T-helper 2 cell treated with Interferon-gamma antibody and Interleukin-4, amounts not matched to agents 100 ng/mL and 5 ng/mL, for 36 hours (primary cell): ENCODE measurements around the gene DTNBP1. TPM values are rescaled to one million over a fixed set of nuclear protein-coding genes. Genes with fewer than 3 reads are reported as not detected.

Source experiments
- intact Hi-C: fragments of 100-400 bp; cut with micrococcal nuclease; formaldehyde crosslinking; loops from one replicate; pipeline ENCODE4 v1.15.1; 2023
- total RNA-seq: library from RNA; stranded (reverse); gene quantifications from 2 replicates; pipeline ENCODE4 v1.2.3, GENCODE V29; 2022

The DTNBP1 gene, protein sequence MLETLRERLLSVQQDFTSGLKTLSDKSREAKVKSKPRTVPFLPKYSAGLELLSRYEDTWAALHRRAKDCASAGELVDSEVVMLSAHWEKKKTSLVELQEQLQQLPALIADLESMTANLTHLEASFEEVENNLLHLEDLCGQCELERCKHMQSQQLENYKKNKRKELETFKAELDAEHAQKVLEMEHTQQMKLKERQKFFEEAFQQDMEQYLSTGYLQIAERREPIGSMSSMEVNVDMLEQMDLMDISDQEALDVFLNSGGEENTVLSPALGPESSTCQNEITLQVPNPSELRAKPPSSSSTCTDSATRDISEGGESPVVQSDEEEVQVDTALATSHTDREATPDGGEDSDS
- total RNA-seq, result 23.3 and 25.3 TPM in 2 replicates

DNA sequence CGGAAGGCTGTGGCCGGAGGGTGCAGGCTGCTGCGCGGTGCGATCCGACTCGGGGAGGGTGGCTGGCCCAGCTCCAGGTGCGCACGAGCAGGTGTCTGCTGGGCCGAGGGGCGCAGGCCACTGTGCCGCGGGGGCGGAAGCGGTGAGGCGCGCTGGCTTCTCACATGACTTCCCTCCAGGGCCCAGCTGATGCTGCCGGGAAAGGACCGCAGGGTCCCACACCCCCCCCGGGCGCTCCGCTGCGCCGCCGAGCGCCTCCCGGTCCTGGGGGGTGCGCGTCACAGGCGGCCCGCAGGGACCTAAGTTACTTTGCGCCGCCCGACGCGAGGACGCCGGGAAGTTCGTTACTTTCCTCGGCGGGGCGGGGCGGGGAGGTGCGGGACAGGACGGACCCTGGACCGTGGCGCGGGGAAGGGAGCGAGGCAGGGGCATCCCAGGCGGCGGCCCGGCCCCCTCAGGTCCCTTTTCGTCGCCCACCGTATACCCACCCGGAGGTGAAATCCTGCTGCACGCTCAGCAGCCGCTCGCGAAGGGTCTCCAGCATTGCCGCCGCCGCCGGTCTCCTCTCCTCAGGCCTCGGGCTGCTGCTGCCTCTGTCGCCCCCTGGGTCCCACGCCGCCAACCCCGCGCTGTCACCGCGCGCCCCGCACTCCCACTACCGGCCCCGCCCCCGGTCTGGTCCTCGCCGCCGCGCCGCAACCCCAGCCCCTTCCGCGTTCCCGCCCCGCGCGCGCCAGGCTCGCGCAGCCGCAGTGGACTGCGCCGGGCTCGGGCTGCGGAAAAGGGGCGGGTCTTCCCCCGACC is at the start of gene DTNBP1:
TSS of gene DTNBP1 (minus strand) at position 703 of the 804 bp plus-strand sequence. CDS start at position 544, 159 bp downstream.
- intact Hi-C loops, result loop anchor here (1.0 to 5.0 kb wide), 3 partner anchors 29 to 1850 kb away; partner anchors contain the start of genes MCUR1 and MYLIP

DNA sequence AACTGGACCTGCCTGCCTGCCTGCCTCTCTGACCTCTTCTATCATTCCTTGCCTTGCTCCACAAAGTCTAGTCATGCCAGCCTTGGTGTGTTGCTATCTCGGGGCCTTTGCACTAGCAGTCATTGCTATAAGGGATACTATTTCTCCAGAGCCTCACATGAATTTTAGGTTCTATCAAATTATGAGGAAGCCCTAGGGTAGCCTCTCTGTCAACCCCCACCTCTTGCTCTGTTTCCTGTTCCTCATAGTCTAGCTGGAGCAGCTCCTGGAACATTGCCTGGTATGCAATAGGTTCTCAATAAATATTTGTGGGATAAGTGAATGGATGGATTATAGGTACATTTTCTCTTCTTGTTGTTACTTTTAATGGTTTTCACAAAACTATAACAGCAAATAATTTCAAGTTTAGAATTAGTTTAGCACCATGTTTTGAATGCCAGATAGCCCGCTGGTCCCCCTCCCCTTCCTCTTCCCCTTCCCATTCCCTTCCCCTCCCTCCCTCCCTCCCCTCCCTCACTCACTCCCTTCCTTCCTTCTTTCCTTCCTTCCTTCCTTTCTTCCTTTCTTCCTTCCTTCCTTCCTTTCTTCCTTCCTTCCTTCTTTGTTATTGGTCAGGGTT is 46.9 kb upstream of the DTNBP1 start:
- intact Hi-C loops, result no loop called here

DNA sequence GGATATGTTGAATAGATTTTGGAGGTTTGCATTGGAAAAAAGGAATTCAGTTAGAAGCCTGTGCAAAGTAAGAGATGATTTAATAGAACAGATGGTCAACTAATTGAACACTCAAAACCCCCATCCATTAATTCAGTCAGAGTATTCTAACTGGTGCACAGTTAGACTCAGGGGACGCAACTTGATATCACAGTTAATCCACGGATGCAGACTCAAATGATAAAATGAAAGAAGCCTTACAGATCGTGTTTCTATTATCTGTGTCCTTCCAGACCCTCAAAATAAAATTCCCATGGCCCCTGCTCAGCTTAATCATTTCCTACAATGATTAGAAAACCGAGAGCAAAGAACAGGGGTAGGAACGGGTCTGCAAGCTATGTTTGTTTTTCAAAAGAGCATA is 45.4 kb upstream of the DTNBP1 start:
- intact Hi-C loops, result no loop called here

DNA sequence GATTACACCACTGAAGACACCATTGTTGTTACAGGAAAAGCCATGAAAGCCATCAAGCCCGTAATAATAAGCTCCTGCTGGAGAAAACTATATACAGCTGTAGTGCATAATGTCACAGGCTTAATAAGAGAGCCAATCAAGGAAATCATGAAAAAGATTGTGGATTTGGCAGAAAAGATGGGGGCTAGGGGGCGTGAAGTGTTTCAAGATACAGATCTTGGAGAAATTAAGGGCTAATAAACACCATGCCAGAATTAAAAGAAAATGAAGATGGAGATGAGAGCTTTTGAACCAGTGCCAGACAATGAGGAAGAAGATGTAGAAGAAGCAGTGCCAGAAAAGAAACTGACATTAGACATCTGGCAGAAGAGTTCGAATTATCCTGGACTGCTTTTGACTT is 43.2 kb upstream of the DTNBP1 start:
- intact Hi-C loops, result no loop called here

DNA sequence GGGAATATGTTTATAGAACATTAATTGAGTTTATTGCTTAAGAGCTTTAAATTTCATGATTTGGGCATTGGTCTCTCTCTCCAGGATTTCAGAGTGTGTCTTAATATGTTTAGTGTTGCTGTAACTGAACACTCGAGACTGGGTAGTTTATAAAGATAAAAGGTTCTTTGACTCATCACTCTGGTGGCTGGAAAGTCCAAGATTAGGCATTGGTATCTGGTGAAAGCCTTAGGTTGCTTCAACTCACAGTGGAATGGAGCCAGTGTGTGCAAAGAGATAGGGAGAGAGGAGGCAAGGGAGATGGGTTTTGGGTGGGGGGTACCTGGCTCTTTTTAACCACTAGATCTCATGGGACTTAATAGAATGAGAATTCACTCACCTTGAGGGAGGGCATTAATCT is 35.6 kb upstream of the DTNBP1 start:
- intact Hi-C loops, result loop anchor here (1.0 kb wide), 1 partner anchor 33 kb away; no protein-coding TSS in a partner anchor

DNA sequence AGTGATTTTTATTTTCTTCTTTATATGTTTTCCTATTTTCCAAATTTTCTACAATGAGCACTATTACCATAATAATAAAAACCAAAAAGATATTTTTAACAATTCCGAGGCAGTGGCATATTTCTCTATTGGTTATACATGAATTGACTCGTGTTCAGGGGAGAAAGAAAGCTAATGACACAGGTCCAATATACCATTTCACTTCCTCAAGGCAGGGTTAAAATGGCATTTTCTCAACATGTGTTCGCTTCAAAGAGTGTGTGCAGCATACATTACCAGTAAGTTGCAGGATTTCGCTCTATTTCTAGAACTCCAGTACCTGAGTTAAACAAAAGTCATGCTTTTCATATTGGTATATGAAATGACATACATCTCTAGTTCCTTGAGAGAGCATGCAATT is 35.1 kb upstream of the DTNBP1 start:
- intact Hi-C loops, result loop anchor here (1.0 kb wide), 1 partner anchor 33 kb away; no protein-coding TSS in a partner anchor

DNA sequence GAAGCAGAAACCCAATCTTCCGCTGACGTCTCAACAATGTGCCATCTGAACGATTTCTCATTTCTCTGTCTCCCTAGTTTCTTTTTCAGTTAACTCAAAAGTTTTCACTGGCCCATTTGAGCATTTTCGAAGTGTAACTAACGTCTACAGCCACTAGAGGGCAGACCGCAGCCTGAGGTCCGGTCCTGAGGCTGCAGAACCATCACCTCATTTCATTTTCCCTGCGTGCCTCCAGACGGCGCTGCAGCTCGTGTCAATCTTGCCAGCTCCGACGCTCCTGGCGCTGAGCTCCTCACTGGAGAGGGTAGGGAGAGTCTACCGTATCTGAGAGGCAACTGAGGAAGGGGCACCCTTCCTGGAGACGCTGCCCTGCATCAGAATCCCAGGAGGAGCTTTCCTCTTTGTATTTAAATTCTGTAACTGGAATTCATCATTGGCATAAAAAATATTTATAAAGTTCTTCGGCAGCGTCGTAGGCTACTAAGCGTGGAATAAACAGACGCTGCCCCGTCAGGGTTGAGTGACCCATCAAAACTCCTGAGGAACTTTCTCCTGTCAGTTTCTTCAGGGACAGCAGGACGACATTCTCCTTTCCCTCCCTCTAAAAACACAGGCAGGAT is 28.5 kb upstream of the DTNBP1 start:
- intact Hi-C loops, result loop anchor here (1.0 to 5.0 kb wide), 6 partner anchors 29 to 515 kb away; no protein-coding TSS in a partner anchor

DNA sequence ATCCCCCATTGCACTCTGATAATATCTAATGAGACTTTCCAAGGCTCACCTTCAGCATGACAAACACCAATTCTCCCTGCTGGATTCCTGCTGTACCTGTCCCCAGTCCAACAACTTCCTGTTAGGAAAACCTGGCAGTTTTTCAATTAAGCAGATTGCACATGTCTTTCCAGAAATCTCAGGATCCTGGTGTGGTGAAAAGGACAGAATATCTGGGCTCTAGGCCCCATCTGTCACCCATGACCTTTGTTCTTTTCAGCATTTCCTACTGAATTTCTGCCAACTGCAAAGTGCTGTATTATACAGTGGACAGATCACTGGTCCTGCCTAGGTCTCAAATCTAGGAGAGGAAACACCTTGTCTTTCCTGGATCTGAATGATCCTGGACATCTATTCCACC is 27.7 kb upstream of the DTNBP1 start:
- intact Hi-C loops, result loop anchor here (5.0 kb wide), 1 partner anchor 212 kb away; no protein-coding TSS in a partner anchor

DNA sequence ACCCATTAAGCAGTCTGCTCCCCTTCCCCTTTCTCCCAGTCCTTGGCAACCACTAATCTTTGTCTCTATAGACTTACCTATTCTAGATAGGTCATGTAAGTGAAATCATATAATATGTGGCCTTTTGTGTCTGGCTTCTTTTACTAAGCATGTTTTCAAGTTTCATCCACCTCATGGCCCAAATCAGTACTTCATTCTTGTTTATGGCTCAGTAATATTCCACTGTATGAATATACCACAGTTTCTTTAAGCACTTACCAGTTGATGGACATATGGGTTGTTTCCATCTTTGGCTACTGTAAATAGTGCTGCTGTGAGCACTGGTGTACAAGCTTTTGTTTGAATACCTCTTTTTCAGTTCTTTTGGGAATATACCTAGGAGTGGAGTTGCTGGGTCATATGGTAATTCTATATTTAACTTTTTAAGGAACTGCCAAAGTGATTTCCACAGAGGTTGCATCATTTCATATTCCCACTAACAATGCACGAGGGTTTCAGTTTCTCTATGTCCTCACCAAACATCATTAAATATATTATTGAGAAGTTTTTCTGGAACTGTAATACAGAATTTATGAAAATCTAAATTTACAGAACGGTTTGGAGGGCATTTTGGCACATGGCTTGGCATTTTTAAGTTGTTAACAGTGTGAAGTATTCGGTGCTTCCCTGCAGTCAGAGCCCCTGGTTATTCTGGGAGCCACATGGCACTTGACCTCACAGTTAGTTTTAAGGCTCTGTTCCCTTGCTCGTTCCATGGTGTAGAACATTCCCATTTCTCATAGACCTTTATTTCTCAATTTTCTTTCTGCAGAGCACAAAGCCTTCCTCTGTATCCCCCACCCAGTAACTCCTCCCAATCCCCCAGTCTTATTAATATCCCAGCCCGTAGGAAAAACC is 27.0 kb upstream of the DTNBP1 start:
- intact Hi-C loops, result loop anchor here (5.0 kb wide), 1 partner anchor 212 kb away; no protein-coding TSS in a partner anchor

DNA sequence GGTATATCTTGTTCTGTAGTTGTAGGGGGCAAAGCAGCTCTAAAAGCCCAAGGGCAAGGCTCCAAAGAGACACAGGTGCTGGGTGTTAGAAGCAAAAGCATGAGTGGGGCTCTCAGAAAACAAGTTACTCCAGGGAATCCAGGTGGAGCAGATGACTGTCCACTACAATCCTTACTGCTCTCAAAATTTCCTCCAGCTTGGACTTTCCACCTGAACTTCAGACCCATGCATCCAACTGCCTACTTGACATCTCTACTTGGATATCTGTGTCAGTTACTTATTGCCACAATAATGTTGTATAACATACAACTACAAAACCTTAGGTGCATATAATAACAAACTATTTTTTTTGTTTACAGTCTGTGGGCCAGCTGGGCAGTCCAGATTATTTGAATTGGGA is 22.8 kb upstream of the DTNBP1 start:
- intact Hi-C loops, result no loop called here

DNA sequence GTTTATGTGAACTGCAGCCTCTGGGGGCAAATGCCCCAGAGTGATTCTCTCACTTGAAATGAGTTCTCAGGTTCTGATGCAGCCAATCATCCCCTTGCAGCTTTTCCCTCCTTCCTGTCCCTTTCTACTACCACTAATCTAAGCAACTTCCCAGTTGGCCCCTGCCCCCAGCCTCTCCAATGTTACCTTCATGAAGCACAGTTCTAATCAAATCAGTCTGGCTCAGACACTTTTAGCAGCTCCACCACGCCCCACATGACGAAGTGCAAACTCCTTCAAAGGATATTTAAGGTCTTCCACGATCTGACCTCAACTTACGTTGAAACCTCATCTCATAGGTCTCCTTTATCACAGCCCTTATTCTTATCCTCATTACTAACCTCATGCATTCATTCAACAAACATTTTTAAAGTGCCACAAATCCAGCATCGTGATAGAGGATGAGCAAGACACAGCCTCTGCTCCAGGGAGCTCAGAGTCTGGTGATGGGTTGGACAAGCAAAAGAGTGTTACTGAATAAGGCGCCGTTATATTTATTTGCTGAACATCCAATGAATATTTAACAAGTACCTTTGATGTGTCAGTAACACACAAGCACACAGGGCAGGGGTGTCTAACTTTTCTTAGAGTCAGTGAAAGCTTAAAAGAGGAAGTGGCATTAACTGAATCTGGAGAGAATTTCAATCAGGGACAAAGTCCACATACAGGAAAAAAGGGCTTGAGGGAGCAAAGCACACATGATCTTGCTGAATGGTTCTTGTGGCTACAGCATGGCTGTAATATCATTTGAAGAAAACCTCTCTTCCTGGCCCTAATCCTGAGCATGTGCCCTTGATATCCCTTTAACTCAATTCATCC is 20.4 kb upstream of the DTNBP1 start:
- intact Hi-C loops, result no loop called here

DNA sequence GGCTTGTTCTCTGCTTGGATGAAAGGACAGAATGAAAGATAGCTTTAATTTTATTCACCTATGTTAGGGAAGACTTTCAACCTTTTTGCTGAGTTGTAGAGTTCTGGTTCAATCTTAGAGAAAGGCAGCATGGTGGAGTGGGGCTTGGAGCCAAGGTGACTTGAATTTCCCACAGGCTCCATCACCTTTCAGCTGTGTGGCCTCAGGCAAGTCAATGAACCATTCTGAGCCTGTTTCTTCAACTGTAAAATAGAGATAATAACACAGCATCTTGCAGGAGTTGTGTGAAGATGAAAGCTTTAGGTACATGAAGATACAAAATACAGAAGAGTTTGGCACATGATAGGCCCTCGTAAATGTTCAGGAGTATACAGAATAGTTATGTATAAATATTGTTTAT is 19.1 kb upstream of the DTNBP1 start:
- intact Hi-C loops, result no loop called here

DNA sequence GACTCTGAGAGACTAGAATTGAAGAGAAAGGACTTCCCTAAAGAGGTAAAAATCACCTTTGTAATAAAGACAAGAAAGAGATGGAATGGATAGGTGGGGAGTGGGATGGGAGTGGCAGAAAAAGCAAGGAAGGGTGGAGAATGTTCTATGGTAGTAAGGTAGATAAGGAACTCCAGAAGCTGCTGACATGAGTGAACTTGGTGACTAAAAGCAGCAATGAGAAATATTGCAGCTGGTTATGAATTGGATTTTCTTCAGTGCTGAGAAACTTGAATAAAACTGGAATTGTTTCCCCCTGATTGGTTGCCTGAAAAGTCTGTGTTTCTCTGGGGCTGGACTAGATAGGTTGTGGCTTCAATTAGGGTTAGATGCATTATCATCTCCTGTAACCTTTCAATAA is 15.7 kb upstream of the DTNBP1 start:
- intact Hi-C loops, result no loop called here

DNA sequence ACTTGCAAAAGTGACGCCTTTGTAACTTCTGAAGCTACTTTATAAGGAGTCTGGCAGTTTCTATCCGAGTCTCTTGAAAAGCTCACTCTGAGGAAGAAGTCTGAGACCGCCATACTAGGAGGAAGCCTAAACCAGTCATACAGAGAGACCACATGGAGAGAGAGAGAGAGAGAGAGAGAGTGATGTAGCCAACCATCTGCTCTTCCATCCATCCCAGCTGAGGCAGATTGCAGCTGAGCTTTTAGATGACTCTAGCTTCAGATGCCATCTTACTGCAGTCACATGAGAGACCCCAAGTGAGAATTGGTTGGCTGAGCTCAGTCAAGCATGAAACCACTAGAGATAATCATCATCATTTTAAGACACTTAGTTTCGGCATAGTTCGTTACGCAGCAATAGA is 15.0 kb upstream of the DTNBP1 start:
- intact Hi-C loops, result no loop called here

DNA sequence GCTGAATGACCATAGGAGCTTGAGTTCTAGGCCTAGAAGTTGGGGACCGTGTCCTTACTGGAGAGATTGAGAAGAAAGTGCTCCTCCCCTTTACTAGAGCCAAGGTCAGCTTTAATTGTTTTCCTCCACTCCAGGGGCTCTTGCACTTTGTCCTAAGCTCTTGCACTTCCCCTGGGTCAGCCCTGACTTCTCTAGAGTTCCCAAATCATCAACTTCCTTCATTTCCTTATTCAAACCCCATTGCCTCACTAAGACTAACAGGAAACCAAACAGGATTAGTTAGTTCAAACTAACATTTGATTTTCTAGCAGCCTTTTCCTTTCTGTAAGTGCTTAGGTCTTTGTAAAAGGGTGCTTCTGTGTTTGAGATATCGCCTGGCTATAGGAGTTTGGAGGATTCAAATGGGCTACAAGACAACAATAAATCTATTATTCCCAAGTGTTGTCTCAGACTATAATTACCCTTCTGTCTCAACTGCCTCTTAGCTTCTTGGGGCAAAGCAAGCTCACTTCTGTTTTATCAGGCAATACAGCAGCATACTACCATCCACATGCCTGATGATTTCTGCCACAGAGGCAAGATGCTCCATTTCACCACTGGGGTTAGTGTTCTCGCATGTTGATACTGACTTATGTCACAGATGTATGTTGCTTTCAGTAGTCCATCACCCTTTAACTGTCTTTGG is 12.8 kb upstream of the DTNBP1 start:
- intact Hi-C loops, result no loop called here

DNA sequence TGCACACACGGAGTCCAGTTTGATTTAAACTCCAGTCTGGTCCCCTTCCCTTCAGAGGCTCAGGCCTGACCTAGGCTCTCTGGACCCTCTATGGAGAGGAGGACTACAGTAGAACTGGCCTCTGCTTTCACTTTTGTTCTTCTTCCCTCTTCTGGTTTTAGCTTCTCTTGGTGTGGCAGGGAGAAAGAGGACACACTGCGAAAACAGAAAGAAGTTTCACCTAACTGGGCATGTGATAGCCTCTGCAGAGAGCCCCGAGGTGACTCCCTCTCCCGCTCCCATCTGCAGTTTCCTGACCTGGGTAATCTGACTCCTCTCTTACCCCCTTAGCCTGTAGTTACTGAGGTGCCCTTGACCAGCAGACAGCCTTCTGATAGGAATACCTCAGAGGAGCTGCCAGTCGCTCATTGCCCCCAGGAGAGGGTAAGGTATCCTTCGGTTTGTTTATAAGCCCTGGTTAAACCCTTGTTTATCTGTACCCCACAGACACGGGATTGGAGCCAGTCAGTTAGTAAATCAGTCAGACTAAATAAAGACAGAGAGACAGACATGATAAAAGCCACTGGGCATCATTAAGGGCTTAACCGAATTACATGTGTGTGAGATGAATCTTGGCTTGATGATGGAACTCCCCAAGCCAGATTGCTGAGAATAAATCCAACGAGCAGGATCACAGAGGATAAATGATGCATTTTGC is 12.0 kb upstream of the DTNBP1 start:
- intact Hi-C loops, result no loop called here

DNA sequence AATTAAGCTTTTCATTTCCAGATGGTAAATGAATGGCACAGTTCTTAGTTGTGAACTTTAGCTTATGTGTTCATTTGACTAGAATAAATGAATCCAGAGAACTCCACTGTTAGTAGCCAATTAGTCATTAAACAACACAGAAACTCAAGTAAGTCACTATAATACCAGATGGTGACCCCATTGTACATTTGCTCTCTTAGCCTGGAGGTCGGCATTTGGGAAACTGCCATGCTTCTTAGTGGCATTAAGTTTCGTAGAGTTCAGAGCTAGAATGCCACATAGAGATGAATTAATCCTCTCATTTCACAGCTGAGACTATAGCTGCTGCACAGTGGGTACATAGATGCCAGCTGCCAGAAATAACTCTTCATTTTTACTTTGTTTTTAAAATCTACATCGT is 10.8 kb upstream of the DTNBP1 start:
- intact Hi-C loops, result no loop called here

DNA sequence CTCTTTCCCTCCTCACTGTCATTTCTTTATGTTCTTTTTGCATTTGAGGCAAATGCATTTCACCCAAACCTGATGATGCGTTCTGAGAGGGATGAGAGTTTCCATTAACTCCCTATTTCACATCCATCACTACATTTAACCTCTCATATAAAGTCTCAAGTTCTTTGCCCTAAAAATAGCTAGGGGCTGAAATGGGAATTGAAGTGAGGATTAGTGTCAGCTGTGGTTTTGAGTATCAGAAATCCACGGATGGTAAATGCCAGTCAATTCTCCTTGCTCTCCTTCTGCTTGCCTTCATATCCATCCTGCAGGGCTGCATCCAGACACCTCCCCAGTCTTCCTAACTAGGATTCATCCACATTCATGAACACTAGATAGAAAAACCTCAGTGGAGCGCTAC is 10.0 kb upstream of the DTNBP1 start:
- intact Hi-C loops, result no loop called here
